Choroid plexus epithelial cell (primary cell): Measurements from ENCODE around the gene CASZ1.

Experiments
- DNase-seq: peaks from one replicate; pipeline ENCODE4 v3.0.0-alpha.2; 2010; ENCODE audit warnings: low read depth
- H3K4me3 ChIP-seq: 2 replicates; pipeline ENCODE4 v1.5.1; 2011; ENCODE audit warnings: low read depth, mild to moderate bottlenecking, control low read depth, low read length, moderate library complexity
- TF ChIP-seq, protein P1 (sequence below): conservative IDR thresholded peaks from 2 replicates; pipeline ENCODE4 v1.5.1; 2011; ENCODE audit warnings: low read depth, mild to moderate bottlenecking, control low read depth, inconsistent platforms, low read length, moderate library complexity

CASZ1 gene

DNA sequence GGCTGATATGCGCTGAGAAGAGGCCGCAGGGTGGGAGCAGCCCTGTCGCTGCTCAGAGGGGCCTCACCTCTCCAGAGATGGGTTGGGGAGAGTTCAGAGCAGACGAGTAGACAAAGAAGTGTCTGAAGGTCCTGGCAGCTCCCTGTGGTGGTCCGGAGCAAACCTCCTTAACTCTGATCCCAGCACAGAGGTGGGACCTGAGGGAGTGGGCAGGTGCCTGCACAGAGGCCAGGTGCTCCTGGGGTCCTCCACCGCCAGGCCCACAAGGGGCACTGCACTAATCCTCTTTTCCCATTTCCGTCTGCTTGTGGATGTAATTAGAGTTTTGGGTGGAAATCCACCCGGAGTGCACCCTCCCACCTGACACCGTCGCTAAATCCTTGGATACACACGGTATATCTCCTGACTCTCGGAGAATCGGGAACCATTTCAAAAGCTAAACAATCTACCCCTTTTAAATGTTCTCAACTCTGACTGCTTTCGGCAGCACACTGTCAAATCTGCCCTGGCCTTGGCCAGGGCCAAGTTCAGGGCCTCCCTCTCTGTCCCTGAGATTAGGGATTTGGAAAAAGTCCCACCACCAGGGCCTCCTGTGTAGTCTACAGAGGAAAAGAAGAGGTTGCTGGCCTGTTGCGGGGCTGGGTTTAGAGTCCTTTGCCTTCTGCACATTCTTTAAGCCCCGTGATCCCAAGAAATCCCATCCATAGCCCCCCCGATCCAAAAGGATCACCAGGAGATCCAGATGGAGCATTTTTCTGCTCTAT, 22.4 kb downstream of the CASZ1 start:
- no peak for DNase-seq
- TF ChIP-seq, protein P1, sequence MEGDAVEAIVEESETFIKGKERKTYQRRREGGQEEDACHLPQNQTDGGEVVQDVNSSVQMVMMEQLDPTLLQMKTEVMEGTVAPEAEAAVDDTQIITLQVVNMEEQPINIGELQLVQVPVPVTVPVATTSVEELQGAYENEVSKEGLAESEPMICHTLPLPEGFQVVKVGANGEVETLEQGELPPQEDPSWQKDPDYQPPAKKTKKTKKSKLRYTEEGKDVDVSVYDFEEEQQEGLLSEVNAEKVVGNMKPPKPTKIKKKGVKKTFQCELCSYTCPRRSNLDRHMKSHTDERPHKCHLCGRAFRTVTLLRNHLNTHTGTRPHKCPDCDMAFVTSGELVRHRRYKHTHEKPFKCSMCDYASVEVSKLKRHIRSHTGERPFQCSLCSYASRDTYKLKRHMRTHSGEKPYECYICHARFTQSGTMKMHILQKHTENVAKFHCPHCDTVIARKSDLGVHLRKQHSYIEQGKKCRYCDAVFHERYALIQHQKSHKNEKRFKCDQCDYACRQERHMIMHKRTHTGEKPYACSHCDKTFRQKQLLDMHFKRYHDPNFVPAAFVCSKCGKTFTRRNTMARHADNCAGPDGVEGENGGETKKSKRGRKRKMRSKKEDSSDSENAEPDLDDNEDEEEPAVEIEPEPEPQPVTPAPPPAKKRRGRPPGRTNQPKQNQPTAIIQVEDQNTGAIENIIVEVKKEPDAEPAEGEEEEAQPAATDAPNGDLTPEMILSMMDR = no peak
- H3K4me3 ChIP-seq = no peak overlapping the region

DNA sequence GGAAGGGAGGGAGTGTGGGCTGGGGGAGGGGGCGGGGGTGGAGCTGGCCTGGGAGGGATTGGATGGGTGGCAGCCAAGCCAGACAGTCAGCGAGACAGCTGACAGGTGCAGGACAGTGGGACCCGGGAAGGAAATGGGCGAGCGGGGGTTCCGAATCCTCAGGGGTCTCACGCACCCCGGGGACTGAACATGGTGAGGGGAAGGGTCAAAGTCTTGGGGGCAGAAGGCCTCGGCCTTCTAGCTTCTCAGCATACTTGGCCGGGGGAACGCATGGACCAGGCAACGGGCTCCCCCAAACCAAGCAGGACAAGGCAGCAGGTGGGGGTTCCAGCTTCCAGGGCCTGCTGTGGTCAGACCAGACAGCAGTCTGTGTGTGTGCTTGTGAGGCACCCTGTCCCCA, 23.1 kb downstream of the CASZ1 start:
- DNase-seq = no peak
- TF ChIP-seq, protein P1 = no peak
- H3K4me3 ChIP-seq = no peak overlapping the region

DNA sequence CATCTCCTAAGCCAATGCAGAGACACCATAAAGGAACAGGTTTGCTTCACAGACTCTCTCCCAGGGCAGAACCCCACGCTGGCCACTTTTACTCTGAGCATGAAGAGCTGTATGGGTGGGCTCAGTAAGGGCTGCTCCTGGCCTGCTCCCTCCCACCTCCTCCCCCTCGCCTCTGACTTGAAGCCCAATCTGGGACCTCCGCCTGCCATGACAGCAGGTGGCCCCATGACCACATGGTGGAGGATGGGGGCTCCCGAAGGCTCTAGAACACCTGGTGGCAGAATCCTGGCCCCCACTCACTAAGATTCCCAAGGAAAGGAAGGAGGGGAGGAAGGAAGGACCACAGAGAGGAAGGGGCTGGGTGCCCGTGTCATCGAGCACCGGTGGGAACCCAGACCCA, 23.7 kb downstream of the CASZ1 start:
- no peak overlapping the region for H3K4me3 ChIP-seq
- TF ChIP-seq, protein P1 = no peak
- no peak for DNase-seq

DNA sequence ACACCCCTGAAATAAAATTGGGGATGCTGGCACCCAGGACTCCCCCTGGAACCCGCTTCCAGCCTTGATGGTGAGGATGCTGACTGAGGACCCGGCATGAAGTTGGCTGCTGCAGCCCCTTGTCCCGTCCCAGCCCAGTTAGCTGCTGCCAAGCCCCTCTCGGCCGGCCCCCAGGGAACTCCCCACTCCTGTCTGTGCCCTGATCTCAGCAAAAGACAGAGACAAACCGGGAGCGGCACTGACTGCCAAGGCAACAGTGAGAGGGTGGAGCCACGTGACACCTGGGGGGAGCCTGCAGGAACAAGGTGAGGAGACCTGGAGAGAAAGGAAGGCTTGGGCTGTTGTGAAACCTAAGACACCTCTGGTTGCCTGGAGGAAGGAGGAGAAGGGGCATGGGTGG, 24.7 kb downstream of the CASZ1 start:
- TF ChIP-seq, protein P1 = no peak
- H3K4me3 ChIP-seq = no peak overlapping the region
- no peak for DNase-seq

DNA sequence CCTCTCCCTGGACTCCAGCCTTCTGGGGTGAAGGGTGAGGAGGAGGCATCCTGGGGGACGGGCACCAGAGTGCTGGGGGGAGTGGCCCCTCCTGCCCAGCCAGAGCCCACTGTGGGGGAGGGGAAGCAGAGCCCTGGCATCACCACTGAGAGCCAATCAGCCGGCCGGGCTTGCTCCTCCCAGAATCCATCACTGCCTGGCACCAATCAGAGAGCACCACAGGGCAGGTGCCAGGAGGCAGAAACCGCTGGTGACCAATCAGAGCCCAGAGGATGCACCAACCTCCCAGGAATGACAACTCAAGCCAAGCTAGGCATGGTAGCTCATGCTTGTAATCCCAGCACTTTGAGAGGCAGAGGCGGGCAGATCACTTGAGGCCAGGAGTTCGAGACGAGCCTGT, 27.9 kb downstream of the CASZ1 start:
- H3K4me3 ChIP-seq = no peak overlapping the region
- TF ChIP-seq, protein P1 = no peak
- DNase-seq = no peak

DNA sequence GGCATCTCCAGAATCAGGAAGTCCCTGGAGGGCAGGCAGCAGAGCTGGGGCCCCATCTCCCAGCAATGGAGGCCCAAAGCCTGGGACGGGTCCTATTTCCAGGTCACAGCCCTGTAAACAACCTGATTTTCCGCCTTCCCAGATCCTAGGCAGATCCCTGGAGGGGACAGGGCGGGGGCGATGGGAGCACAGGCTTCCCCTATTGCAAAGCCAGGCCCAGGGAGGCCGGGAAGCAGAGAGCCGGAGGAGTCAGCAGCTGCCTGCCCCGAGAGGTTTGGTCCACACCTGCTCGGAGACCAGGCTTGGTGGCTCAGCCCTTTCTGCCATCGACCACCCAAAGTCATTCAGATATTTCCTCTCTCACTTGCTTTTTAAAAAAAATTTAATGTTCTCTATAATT, 29.2 kb downstream of the CASZ1 start:
- no peak for DNase-seq
- TF ChIP-seq, protein P1 = no peak
- H3K4me3 ChIP-seq = no peak overlapping the region
